GM12801 (cell line): ENCODE results near the gene CDHR3.

ENCODE experiments used
- TF ChIP-seq, protein P1 (sequence below): IDR thresholded peaks from one replicate; pipeline ENCODE4 v1.5.1; 2011; ENCODE audit warnings: control low read depth; ENCODE audit not compliant: insufficient read length; ENCODE audit errors: extremely low read depth

CDHR3 gene

DNA sequence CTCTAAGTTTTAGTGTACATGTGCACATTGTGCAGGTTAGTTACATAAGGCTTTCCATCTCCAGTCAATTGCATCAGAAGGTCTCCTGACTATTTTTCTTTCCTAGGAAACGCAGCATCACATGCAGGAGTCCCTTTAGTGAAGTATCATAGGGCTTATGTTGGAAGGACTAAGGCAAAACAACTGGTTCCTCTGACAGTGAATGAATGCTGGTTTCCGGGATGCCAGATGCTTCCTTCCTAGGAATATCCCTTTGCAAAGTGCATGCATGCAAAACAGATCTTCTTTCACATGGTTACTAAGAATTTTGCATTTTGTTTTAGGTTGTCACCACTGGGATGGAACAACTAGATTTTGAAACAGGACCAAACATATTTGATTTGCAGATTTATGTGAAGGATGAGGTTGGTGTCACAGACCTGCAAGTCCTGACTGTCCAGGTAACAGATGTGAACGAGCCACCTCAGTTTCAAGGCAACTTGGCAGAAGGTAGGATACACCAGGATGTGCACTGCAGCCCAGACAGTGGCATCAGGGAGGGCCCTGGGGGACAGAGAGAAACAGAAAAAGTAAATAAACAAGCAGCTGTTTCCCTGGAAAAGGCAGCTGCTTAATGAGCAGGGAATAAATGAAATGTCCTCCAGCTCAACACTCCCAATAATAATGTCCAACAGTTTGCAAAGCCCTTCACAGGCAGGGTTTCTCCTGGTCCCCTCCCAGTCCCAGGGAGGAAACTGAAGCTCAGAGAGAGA lies 17.8 kb downstream of the CDHR3 start:
- TF ChIP-seq, protein P1, sequence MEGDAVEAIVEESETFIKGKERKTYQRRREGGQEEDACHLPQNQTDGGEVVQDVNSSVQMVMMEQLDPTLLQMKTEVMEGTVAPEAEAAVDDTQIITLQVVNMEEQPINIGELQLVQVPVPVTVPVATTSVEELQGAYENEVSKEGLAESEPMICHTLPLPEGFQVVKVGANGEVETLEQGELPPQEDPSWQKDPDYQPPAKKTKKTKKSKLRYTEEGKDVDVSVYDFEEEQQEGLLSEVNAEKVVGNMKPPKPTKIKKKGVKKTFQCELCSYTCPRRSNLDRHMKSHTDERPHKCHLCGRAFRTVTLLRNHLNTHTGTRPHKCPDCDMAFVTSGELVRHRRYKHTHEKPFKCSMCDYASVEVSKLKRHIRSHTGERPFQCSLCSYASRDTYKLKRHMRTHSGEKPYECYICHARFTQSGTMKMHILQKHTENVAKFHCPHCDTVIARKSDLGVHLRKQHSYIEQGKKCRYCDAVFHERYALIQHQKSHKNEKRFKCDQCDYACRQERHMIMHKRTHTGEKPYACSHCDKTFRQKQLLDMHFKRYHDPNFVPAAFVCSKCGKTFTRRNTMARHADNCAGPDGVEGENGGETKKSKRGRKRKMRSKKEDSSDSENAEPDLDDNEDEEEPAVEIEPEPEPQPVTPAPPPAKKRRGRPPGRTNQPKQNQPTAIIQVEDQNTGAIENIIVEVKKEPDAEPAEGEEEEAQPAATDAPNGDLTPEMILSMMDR = no peak

DNA sequence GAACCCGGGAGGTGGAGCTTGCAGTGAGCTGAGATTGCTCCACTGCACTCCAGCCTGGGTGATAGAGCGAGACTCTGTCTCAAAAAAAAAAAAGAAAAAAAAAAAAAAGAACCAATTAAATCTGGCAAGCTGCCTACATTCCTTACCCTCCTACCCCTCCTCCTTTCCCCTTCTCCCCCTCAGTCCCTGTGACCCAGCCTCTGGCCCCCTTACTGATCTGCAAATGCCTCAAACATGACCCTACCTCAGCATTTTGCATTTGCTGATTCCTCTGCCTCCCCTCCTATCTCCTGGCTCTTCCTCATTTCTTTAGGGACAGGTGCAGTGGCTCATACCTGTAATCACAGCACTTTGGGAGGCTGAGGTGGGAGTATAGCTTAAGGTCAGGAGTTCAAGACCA lies 19.3 kb downstream of the CDHR3 start:
- TF ChIP-seq, protein P1 = no peak

DNA sequence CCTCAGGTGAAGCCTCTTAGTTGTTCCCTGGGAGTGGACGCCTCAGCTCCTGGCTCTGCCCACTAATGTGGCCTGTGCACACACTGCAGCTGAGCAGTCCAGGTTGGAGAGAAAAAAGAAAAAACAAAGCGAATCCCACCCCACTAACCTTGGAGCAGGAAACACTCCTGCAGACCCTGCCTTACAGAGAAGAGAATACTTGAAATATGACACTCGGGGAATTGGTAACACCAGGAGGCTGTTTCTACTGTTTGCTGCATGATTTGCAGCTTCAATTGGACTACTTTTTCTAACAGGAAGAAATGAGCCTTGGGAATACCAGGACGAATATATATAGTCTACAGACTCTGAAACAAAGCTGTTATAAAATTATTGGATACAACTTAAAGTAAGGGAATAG lies 22.2 kb downstream of the CDHR3 start:
- TF ChIP-seq, protein P1 = no peak

DNA sequence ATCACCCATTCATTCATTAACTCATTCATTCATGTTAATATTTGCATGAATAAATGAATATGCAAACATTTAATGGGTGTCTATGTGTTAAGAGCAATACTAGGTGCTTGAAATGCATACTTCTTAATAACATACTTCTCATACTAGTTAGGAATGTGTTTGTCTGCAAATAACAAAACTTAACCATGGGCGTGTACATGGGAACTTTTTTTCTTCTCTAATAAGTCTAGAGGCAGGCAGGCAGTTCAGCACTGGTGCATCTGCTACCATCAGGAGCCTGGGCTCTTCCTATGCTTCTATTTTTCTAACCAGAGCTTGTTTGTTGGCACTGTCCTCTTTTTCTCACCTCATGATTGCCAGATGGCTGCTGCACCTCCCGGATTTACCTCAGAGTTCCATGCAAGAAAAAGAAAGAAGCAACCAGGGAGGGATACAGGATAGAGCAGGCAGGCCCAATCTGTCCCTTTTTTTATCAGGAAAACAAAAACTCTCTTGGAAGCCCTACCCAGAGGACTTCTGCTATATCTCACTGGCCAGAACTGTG lies 22.7 kb downstream of the CDHR3 start:
- TF ChIP-seq, protein P1 = no peak

DNA sequence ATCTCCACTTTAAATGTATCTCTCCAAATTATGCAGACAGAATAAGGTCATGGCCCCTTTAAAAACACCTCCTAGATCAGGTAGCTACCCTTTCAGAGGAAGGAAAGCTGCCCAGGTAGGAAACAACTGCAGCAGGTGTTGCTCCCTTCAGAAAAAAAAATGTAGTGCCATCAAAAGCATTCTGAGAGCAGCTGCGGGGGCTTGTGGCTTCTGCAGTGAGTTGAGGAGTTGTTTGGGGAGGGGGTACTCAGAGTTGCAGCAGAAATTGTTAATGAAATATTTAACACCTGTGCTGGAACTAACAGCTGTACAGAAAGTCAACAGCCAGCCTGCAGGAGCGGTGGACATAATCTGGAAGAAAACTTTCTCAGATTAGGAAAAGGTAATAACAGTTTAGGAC lies 24.0 kb downstream of the CDHR3 start:
- TF ChIP-seq, protein P1 = no peak

DNA sequence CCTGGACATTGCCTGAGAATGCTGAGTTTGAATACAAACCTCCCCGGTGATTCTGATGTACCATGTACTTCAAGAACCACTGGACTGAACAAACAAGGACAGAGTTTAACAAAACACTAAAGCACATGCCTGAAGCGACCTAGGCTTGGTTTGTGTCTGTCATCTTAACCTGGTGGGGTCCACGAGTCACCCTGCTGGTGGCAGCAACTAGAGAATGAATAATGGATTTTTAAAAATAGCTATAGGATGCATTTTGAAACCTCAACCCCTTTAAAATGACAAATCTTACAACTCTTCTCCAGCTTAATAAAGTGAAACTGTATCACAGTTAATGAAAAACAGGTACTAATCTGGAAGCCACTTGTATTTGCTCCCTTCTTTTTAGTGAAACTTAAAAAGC lies 25.2 kb downstream of the CDHR3 start:
- TF ChIP-seq, protein P1 = no peak

DNA sequence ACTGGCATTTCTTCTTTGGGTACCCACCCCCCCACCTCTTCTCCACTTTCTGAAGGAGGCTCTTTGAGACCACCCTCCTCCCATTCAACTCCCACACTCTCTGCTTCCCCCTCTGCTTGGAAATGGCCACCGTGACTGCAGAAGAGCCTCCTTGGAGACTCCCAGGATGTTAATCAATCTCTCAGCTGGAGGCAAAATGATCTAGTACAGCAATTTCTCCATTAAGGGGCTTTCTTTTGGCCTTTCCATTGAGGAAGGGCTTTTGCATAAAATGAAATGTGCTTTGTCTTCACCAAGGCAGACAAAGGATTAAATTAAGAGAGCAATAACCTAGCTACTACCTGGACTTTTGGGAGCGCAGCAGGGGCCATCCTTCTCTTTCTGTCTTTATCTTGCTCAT lies 26.1 kb downstream of the CDHR3 start:
- TF ChIP-seq, protein P1 = no peak
